Ishikawa (cell line): ENCODE data around the gene TUBA1A.

Experiments
- CEBPB ChIP-seq: IDR thresholded peaks from 2 replicates; pipeline ENCODE4 v1.6.1; 2012
- CREB1 ChIP-seq: IDR thresholded peaks from 2 replicates; pipeline ENCODE4 v1.6.1; 2012; ENCODE audit warnings: low read depth
- EGR1 ChIP-seq: IDR thresholded peaks from 2 replicates; pipeline ENCODE4 v1.6.1; 2012
- EP300 ChIP-seq: IDR thresholded peaks from 2 replicates; pipeline ENCODE4 v1.6.1; 2012; ENCODE audit warnings: borderline replicate concordance
- FOXM1 ChIP-seq: IDR thresholded peaks from 2 replicates; pipeline ENCODE4 v1.6.1; 2012; ENCODE audit warnings: low read depth, borderline replicate concordance
- NFIC ChIP-seq: IDR thresholded peaks from 2 replicates; pipeline ENCODE4 v1.6.1; 2012
- RAD21 ChIP-seq: IDR thresholded peaks from 2 replicates; pipeline ENCODE4 v1.6.1; 2012; ENCODE audit warnings: low read depth
- REST ChIP-seq: IDR thresholded peaks from 2 replicates; pipeline ENCODE4 v1.6.1; 2012; ENCODE audit warnings: low read depth, mild to moderate bottlenecking
- TAF1 ChIP-seq: IDR thresholded peaks from 2 replicates; pipeline ENCODE4 v1.6.1; 2012; ENCODE audit warnings: low read depth, mild to moderate bottlenecking
- TCF12 ChIP-seq: IDR thresholded peaks from 2 replicates; pipeline ENCODE4 v1.6.1; 2012; ENCODE audit warnings: low read depth
- TEAD4 ChIP-seq: IDR thresholded peaks from 2 replicates; pipeline ENCODE4 v1.6.1; 2012
- YY1 ChIP-seq: IDR thresholded peaks from 2 replicates; pipeline ENCODE4 v1.6.1; 2012; ENCODE audit warnings: low read depth
- ZBTB7A ChIP-seq: IDR thresholded peaks from 2 replicates; pipeline ENCODE4 v1.6.1; 2012; ENCODE audit warnings: low read depth
- TF ChIP-seq, protein P1 (sequence below): IDR thresholded peaks from 2 replicates; pipeline ENCODE4 v1.6.1; 2012
- TF ChIP-seq, protein P2 (sequence below): IDR thresholded peaks from 2 replicates; pipeline ENCODE4 v1.6.1; 2012

The TUBA1A gene

DNA sequence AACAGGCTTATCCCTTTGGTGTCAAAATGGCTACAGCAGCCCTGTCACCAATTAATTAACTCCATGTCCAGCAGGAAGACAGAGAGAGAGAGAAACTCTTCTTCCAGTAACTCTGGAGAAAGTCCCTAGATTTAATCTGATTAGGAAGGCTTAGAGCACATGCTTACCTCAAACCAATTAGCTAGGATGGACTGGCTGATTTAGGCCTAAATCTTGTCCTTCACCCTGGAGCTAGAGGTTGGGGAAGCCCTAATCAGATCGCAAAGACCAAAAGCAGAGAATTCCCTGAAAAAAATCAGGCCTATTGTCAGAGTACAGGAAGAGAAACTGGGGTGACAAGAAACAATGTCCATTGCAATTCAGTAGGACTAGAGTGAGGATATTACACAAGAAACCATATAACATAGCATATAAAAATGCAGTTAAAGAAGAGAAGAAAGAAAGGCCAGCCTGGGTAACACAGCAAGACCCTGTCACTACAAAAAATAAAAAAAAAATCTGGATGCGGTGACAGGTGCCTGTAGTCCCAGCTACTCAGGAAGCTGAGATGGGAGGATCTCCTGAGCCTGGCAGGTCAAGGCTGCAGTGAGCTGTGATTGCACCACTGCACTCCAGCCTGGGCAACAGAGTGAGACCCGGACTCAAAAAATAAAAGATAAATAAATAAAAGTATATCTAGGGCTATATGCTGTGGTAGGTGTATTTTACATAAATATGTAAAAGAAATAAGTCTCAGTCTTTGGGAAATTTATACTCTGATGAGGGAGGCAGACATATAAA is 34.9 kb upstream of the TUBA1A start:
- TF ChIP-seq, protein P1, sequence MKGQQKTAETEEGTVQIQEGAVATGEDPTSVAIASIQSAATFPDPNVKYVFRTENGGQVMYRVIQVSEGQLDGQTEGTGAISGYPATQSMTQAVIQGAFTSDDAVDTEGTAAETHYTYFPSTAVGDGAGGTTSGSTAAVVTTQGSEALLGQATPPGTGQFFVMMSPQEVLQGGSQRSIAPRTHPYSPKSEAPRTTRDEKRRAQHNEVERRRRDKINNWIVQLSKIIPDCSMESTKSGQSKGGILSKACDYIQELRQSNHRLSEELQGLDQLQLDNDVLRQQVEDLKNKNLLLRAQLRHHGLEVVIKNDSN: no peak
- TF ChIP-seq EGR1: no peak

DNA sequence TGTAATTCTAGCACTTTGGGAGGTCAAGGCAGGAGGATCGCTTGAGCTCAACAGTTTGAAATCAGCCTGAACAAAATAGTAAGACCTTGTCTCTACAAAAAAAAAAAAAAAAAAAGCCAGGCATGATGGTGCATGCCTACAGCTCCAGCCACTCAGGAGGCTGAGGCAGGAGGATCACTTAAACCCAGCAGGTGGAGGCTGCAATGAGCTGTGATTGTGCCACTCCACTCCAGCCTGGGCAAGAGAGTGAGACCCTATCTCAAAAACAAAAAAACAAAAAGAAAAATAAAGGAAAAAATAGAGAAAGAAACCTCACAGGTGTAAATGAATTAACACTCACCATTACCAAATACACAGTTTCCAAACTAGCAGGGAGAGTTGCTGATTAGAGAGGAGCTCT is 34.2 kb upstream of the TUBA1A start:
- no peak for TF ChIP-seq TEAD4
- TF ChIP-seq TAF1: no peak
- no peak for TF ChIP-seq EP300
- TF ChIP-seq, protein P2, sequence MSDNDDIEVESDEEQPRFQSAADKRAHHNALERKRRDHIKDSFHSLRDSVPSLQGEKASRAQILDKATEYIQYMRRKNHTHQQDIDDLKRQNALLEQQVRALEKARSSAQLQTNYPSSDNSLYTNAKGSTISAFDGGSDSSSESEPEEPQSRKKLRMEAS: no peak

DNA sequence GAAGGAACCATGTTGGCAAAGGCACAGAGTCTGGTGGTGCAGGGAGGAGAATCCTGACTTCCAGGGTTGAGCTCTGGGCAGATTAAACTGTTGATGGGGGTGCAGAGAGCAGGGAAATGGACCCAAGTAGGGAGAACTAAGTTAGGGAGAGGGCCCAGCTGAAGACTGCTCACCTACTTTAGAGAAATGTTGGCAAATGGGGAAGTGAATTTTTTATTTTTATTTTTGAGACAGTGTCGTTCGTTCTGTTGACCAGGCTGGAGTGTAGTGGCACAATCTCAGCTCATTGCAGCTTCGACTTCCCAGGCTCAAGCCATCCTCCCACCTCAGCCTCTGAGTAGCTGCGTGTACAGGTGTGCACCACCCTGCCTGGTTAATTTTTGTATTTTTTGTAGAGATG is 32.1 kb upstream of the TUBA1A start:
- no peak for TF ChIP-seq ZBTB7A
- TF ChIP-seq FOXM1: no peak
- no peak for TF ChIP-seq YY1
- TF ChIP-seq EGR1: no peak
- no peak for TF ChIP-seq NFIC
- TF ChIP-seq CREB1: no peak
- TF ChIP-seq TCF12: no peak
- TF ChIP-seq EP300: no peak
- no peak for TF ChIP-seq CEBPB
- TF ChIP-seq REST: no peak
- TF ChIP-seq, protein P2: no peak
- no peak for TF ChIP-seq TEAD4
- no peak for TF ChIP-seq TAF1
- no peak for TF ChIP-seq RAD21
- TF ChIP-seq, protein P1: no peak

- TF ChIP-seq EGR1: no peak
- no peak for TF ChIP-seq CREB1
- TF ChIP-seq, protein P2: no peak
- TF ChIP-seq EP300: no peak
- no peak for TF ChIP-seq NFIC
- TF ChIP-seq TAF1: no peak
- TF ChIP-seq TEAD4: no peak
- TF ChIP-seq FOXM1: no peak
- no peak for TF ChIP-seq TCF12
- no peak for TF ChIP-seq CEBPB
- TF ChIP-seq RAD21: no peak
- TF ChIP-seq ZBTB7A: no peak
- TF ChIP-seq REST: no peak
- no peak for TF ChIP-seq YY1
- TF ChIP-seq, protein P1: no peak
These were observed 30.6 kb upstream of the TUBA1A start for GRCh38 chr12:49219417-49220026.

GRCh38 chr12:49212572-49212971 is 23.7 kb upstream of the TUBA1A start:
- no peak for TF ChIP-seq YY1
- TF ChIP-seq RAD21: no peak
- TF ChIP-seq, protein P1: no peak
- no peak for TF ChIP-seq EP300
- TF ChIP-seq TCF12: no peak
- TF ChIP-seq, protein P2: no peak
- no peak for TF ChIP-seq ZBTB7A
- no peak for TF ChIP-seq CEBPB
- TF ChIP-seq CREB1: no peak
